Common myeloid progenitor, CD34-positive (primary cell): Measurements from ENCODE around the gene ME1.

Source experiments
- CTCF ChIA-PET: fragments of 350-600 bp; sonication (Branson Sonifier 250); formaldehyde crosslinking; loops from one replicate; lab custom pipeline; 2021; ENCODE audit warnings: antibody characterized with exemption; lab: Charles Lee
- POLR2A ChIA-PET: fragments of 350-600 bp; sonication (Branson Sonifier 250); formaldehyde crosslinking; loops from one replicate; lab custom pipeline; 2021; ENCODE audit warnings: antibody characterized with exemption; lab: Charles Lee
- DNase-seq, 3 donors: peaks; one replicate each; pipeline versions ENCODE4 v3.0.0 to v3.0.0-alpha.2; 2013
- H3K27ac ChIP-seq, 2 experiments: 1 replicate in 1 of 2; 2 replicates in 1 of 2; pipeline ENCODE4 v1.7.0; 2013; ENCODE audit warnings: inconsistent platforms in 2 of 2, low read length in 2 of 2, mild to moderate bottlenecking in 2 of 2, low read depth in 1 of 2, moderate library complexity in 1 of 2; ENCODE audit not compliant: severe bottlenecking in 2 of 2, insufficient read depth in 1 of 2, poor library complexity in 1 of 2
- H3K27me3 ChIP-seq, 5 experiments: replicated peaks in 2 of 5; 1 replicate in 3 of 5; 2 replicates in 2 of 5; pipeline versions ENCODE4 v1.6.1 to v1.7.0; 2013; ENCODE audit warnings: low read length in 4 of 5, mild to moderate bottlenecking in 2 of 5, moderate library complexity in 2 of 5, inconsistent platforms in 1 of 5; ENCODE audit not compliant: insufficient read depth in 5 of 5, control insufficient read depth in 4 of 5
- H3K36me3 ChIP-seq, 4 experiments: 1 replicate in 2 of 4; 2 replicates in 2 of 4; pipeline versions ENCODE4 v1.6.1 to v1.7.0; 2013; ENCODE audit warnings: low read length in 3 of 4, control low read depth in 1 of 4, mild to moderate bottlenecking in 1 of 4; ENCODE audit not compliant: control insufficient read depth in 4 of 4, insufficient read depth in 4 of 4
- H3K4me1 ChIP-seq, 4 experiments: 1 replicate in 3 of 4; 2 replicates in 1 of 4; pipeline versions ENCODE4 v1.6.1 to v1.7.1; 2013; ENCODE audit warnings: low read length in 3 of 4, mild to moderate bottlenecking in 3 of 4, control low read depth in 1 of 4, inconsistent platforms in 1 of 4, moderate library complexity in 1 of 4; ENCODE audit not compliant: control insufficient read depth in 4 of 4, insufficient read depth in 4 of 4; ENCODE audit errors: control extremely low read depth in 1 of 4
- H3K4me3 ChIP-seq, 7 experiments: 1 replicate in 4 of 7; 2 replicates in 3 of 7; pipeline versions ENCODE4 v1.5.1 to v1.7.0; 2013; ENCODE audit warnings: mild to moderate bottlenecking in 7 of 7, low read length in 6 of 7, moderate library complexity in 6 of 7, inconsistent platforms in 2 of 7, low read depth in 2 of 7, control low read depth in 1 of 7; ENCODE audit not compliant: insufficient read depth in 4 of 7, control insufficient read depth in 1 of 7; ENCODE audit errors: extremely low read depth in 1 of 7
- H3K9me3 ChIP-seq, 5 experiments: 1 replicate in 4 of 5; 2 replicates in 1 of 5; pipeline versions ENCODE4 v1.6.1 to v1.7.1; 2013; ENCODE audit warnings: low read length in 4 of 5, mild to moderate bottlenecking in 2 of 5, inconsistent platforms in 1 of 5, low read depth in 1 of 5, moderate library complexity in 1 of 5; ENCODE audit not compliant: control insufficient read depth in 4 of 5, insufficient read depth in 2 of 5; ENCODE audit errors: control extremely low read depth in 1 of 5
- WGBS: methylation state at CpG from one replicate; pipeline ENCODE4 v1.1.5; 2013; ENCODE audit not compliant: insufficient coverage; 5-methylcytosine and 5-hydroxymethylcytosine counted together

Gene ME1

GRCh38 chr6:83310046-83310445 lies 120.8 kb downstream of the ME1 start:
- peaks cover 0 to 20% (median 8%) of the 10 kb centered on the region in 4 experiments for H3K4me1 ChIP-seq
- no peak for DNase-seq
- no peak overlapping the region for H3K27ac ChIP-seq
- 95% methylated on average over 4 of the region's 4 CpGs for WGBS
- no peak overlapping the region for H3K4me3 ChIP-seq
- CTCF ChIA-PET = interaction anchor here (1.1 to 1.2 kb wide), 2 partner anchors 11 to 202 kb away, joined by 3 read pairs; partner anchors contain the start of gene PRSS35
- no peaks in the 10 kb centered on the region for H3K9me3 ChIP-seq
- H3K36me3 ChIP-seq = peaks cover 0 to 16% (median 0%) of the 10 kb centered on the region in 4 experiments
- POLR2A ChIA-PET = no interaction called here
- no peaks in the 10 kb centered on the region for H3K27me3 ChIP-seq

- H3K27ac ChIP-seq = no peak overlapping the region
- H3K36me3 ChIP-seq = peaks cover 0 to 16% (median 0%) of the 10 kb centered on the region in 4 experiments
- DNase-seq = no peak
- H3K4me1 ChIP-seq = peaks cover 0 to 17% (median 8%) of the 10 kb centered on the region in 4 experiments
- POLR2A ChIA-PET = no interaction called here
- H3K4me3 ChIP-seq = no peak overlapping the region
- CTCF ChIA-PET = no interaction called here
- H3K9me3 ChIP-seq = no peaks in the 10 kb centered on the region
- 94% methylated on average over 1 of the region's 1 CpG for WGBS
- no peaks in the 10 kb centered on the region for H3K27me3 ChIP-seq
These were observed 121.5 kb downstream of the ME1 start for GRCh38 chr6:83309344-83309743.

GRCh38 chr6:83308833-83309232 lies 122.0 kb downstream of the ME1 start:
- DNase-seq = no peak
- POLR2A ChIA-PET = interaction anchor here (0.6 kb wide), 1 partner anchor 105 kb away, joined by 4 read pairs; no protein-coding TSS in a partner anchor
- H3K27ac ChIP-seq = no peak overlapping the region
- peaks cover 0 to 16% (median 0%) of the 10 kb centered on the region in 4 experiments for H3K36me3 ChIP-seq
- H3K27me3 ChIP-seq = no peaks in the 10 kb centered on the region
- no peak overlapping the region for H3K4me3 ChIP-seq
- CTCF ChIA-PET = no interaction called here
- H3K9me3 ChIP-seq = no peaks in the 10 kb centered on the region
- peaks cover 0 to 16% (median 7%) of the 10 kb centered on the region in 4 experiments for H3K4me1 ChIP-seq

GRCh38 chr6:83307849-83308248 lies 123.0 kb downstream of the ME1 start:
- WGBS = no CpG with 5 or more reads among the region's 1 CpG
- DNase-seq = no peak
- Histone ChIP-seq H3K9me3 (no peaks in the 10 kb centered on the region), H3K4me1 (peaks cover 0 to 6% (median 0%) of the 10 kb centered on the region in 4 experiments), H3K27ac (no peak overlapping the region), H3K4me3 (no peak overlapping the region), H3K36me3 (peaks cover 0 to 16% (median 0%) of the 10 kb centered on the region in 4 experiments), H3K27me3 (no peaks in the 10 kb centered on the region)
- ChIA-PET CTCF (no interaction called here), POLR2A (interaction anchor here (0.6 kb wide), 1 partner anchor 207 kb away, joined by 3 read pairs; no protein-coding TSS in a partner anchor)

GRCh38 chr6:83303426-83303825 lies 127.4 kb downstream of the ME1 start:
- H3K36me3 ChIP-seq = no peaks in the 10 kb centered on the region
- no peaks in the 10 kb centered on the region for H3K27me3 ChIP-seq
- H3K27ac ChIP-seq = no peak overlapping the region
- H3K9me3 ChIP-seq = peaks cover 0 to 2% (median 0%) of the 10 kb centered on the region in 5 experiments
- CTCF ChIA-PET = no interaction called here
- no peak for DNase-seq
- no peaks in the 10 kb centered on the region for H3K4me1 ChIP-seq
- POLR2A ChIA-PET = no interaction called here
- WGBS = 86% methylated on average over 1 of the region's 1 CpG
- no peak overlapping the region for H3K4me3 ChIP-seq

GRCh38 chr6:83294676-83295075 lies 136.2 kb downstream of the ME1 start:
- CTCF ChIA-PET = no interaction called here
- no peaks in the 10 kb centered on the region for H3K4me1 ChIP-seq
- H3K27ac ChIP-seq = no peak overlapping the region
- WGBS = 89% methylated on average over 5 of the region's 6 CpGs
- no peaks in the 10 kb centered on the region for H3K36me3 ChIP-seq
- H3K27me3 ChIP-seq = no peaks in the 10 kb centered on the region
- H3K9me3 ChIP-seq = no peaks in the 10 kb centered on the region
- DNase-seq = peak in 1 of 3 donors; percentile 6
- POLR2A ChIA-PET = no interaction called here
- no peak overlapping the region for H3K4me3 ChIP-seq

- DNase-seq = no peak
- H3K4me1 ChIP-seq = no peaks in the 10 kb centered on the region
- WGBS = 95% methylated on average over 6 of the region's 9 CpGs
- no peaks in the 10 kb centered on the region for H3K36me3 ChIP-seq
- ChIA-PET CTCF (interaction anchor here (0.9 kb wide), 1 partner anchor 27 kb away, joined by 3 read pairs; no protein-coding TSS in a partner anchor), POLR2A (no interaction called here)
- H3K27me3 ChIP-seq = no peaks in the 10 kb centered on the region
- H3K9me3 ChIP-seq = no peaks in the 10 kb centered on the region
- H3K4me3 ChIP-seq = no peak overlapping the region
- H3K27ac ChIP-seq = no peak overlapping the region
These were observed 137.7 kb downstream of the ME1 start for GRCh38 chr6:83292900-83293843.
